HepG2 (cell line): ENCODE results near the gene HINFP. TPM values are rescaled to one million over a fixed set of nuclear protein-coding genes. Genes with fewer than 3 reads are reported as not detected.

Experiments used
- BHLHE40 ChIP-seq: IDR thresholded peaks from 2 replicates; pipeline ENCODE4 v1.6.1; 2011; ENCODE audit warnings: low read length, improper control_type of control experiment
- FOXK2 ChIP-seq: fragments of 450-650 bp; IDR thresholded peaks from 2 replicates; pipeline ENCODE4 v1.6.1; 2016
- MYC ChIP-seq: sonication (generic); formaldehyde crosslinking; IDR thresholded peaks from 2 replicates; pipeline ENCODE4 v1.9.0; 2021; ENCODE audit warnings: missing genetic modification reagents, borderline replicate concordance
- NFKB2 ChIP-seq: sonication (generic); formaldehyde crosslinking; IDR thresholded peaks from 2 replicates; pipeline ENCODE4 v1.4.0; 2020; ENCODE audit warnings: missing genetic modification reagents, borderline replicate concordance
- NFKBIZ ChIP-seq: IDR thresholded peaks from 2 replicates; pipeline ENCODE4 v1.6.1; 2018; ENCODE audit warnings: missing genetic modification reagents, missing compliant biosample characterization
- PHF20 ChIP-seq: sonication (generic); formaldehyde crosslinking; IDR thresholded peaks from 2 replicates; pipeline ENCODE4 v1.5.0; 2020; ENCODE audit warnings: mild to moderate bottlenecking, missing genetic modification reagents
- PHF8 ChIP-seq: sonication (generic); formaldehyde crosslinking; IDR thresholded peaks from 2 replicates; pipeline ENCODE4 v1.5.0; 2020; ENCODE audit warnings: missing genetic modification reagents
- PRPF4 ChIP-seq: fragments of 200-400 bp; formaldehyde crosslinking; IDR thresholded peaks from 2 replicates; pipeline ENCODE4 v1.6.1; 2016; ENCODE audit warnings: low read length, low read depth; ENCODE audit not compliant: poor library complexity, severe bottlenecking
- RXRB ChIP-seq: IDR thresholded peaks from 2 replicates; pipeline ENCODE4 v1.6.1; 2016; ENCODE audit warnings: borderline replicate concordance, missing genetic modification reagents, missing compliant biosample characterization
- SP2 ChIP-seq: sonication (generic); formaldehyde crosslinking; IDR thresholded peaks from 2 replicates; pipeline ENCODE4 v1.5.1; 2020; ENCODE audit warnings: mild to moderate bottlenecking, missing genetic modification reagents
- SP4 ChIP-seq: sonication (generic); formaldehyde crosslinking; IDR thresholded peaks from 2 replicates; pipeline ENCODE4 v1.8.1; 2023; ENCODE audit warnings: mild to moderate bottlenecking, missing genetic modification reagents
- TFDP1 ChIP-seq: IDR thresholded peaks from 2 replicates; pipeline ENCODE4 v1.6.1; 2016; ENCODE audit warnings: missing compliant biosample characterization, missing genetic modification reagents, borderline replicate concordance
- TMF1 ChIP-seq: sonication (generic); formaldehyde crosslinking; IDR thresholded peaks from 2 replicates; pipeline ENCODE4 v1.8.1; 2022; ENCODE audit warnings: low read depth, missing genetic modification reagents
- ZMYM3 ChIP-seq: sonication (generic); formaldehyde crosslinking; IDR thresholded peaks from 2 replicates; pipeline ENCODE4 v1.5.1; 2020; ENCODE audit warnings: mild to moderate bottlenecking, missing genetic modification reagents
- ZNF576 ChIP-seq: sonication (generic); formaldehyde crosslinking; IDR thresholded peaks from 2 replicates; pipeline ENCODE4 v1.4.0; 2020; ENCODE audit warnings: mild to moderate bottlenecking, missing genetic modification reagents
- ZNF747 ChIP-seq: sonication (generic); formaldehyde crosslinking; IDR thresholded peaks from 2 replicates; pipeline ENCODE4 v1.8.1; 2023; ENCODE audit warnings: missing genetic modification reagents, mild to moderate bottlenecking, borderline replicate concordance
- ZNF773 ChIP-seq: sonication (generic); formaldehyde crosslinking; IDR thresholded peaks from 2 replicates; pipeline ENCODE4 v1.4.0; 2020; ENCODE audit warnings: missing genetic modification reagents, borderline replicate concordance
- polyA plus RNA-seq, 8 experiments: library from polyadenylated mRNA; depleted of rRNA in 3 of 8; stranded (reverse) in 7 of 8; unstranded in 1 of 8; fragments of >200 nt; fragmentation: Illumina TruSeq in 4 of 8; extraction: Trizol in 4 of 8; gene quantifications; 2 replicates each; pipeline versions ENCODE4 v1.2.1 to v1.2.3, GENCODE V29; 2011 to 2016; ENCODE audit warnings: low read depth in 4 of 8, missing spikeins in 1 of 8, mixed read lengths in 1 of 8; ENCODE audit not compliant: insufficient read depth in 1 of 8
- total RNA-seq, 5 experiments: library from RNA; depleted of rRNA; stranded (reverse); fragments of >200 nt; fragmentation: Illumina TruSeq; extraction: Trizol; gene quantifications; 2 replicates each; pipeline ENCODE4 v1.2.3, GENCODE V29; 2016; ENCODE audit warnings: low read depth in 1 of 5
- TF ChIP-seq, protein P1 (sequence below): IDR thresholded peaks from 2 replicates; pipeline ENCODE4 v1.6.1; 2016; ENCODE audit warnings: low read depth, missing genetic modification reagents, missing compliant biosample characterization
- TF ChIP-seq, protein P2 (sequence below): sonication (generic); formaldehyde crosslinking; IDR thresholded peaks from 2 replicates; pipeline ENCODE4 v1.4.0; 2020; ENCODE audit warnings: missing genetic modification reagents
- TF ChIP-seq, protein P3 (sequence below): sonication (generic); formaldehyde crosslinking; IDR thresholded peaks from 2 replicates; pipeline ENCODE4 v1.8.0; 2022; ENCODE audit warnings: mild to moderate bottlenecking, missing genetic modification reagents, borderline replicate concordance

The HINFP gene
- total and polyA plus RNA-seq, 2 of the 13 experiments (the other 11 are each of a cell fraction or from before 2014, with no cell fraction given): 15.1 to 21.4 TPM

- TF ChIP-seq, protein P1, sequence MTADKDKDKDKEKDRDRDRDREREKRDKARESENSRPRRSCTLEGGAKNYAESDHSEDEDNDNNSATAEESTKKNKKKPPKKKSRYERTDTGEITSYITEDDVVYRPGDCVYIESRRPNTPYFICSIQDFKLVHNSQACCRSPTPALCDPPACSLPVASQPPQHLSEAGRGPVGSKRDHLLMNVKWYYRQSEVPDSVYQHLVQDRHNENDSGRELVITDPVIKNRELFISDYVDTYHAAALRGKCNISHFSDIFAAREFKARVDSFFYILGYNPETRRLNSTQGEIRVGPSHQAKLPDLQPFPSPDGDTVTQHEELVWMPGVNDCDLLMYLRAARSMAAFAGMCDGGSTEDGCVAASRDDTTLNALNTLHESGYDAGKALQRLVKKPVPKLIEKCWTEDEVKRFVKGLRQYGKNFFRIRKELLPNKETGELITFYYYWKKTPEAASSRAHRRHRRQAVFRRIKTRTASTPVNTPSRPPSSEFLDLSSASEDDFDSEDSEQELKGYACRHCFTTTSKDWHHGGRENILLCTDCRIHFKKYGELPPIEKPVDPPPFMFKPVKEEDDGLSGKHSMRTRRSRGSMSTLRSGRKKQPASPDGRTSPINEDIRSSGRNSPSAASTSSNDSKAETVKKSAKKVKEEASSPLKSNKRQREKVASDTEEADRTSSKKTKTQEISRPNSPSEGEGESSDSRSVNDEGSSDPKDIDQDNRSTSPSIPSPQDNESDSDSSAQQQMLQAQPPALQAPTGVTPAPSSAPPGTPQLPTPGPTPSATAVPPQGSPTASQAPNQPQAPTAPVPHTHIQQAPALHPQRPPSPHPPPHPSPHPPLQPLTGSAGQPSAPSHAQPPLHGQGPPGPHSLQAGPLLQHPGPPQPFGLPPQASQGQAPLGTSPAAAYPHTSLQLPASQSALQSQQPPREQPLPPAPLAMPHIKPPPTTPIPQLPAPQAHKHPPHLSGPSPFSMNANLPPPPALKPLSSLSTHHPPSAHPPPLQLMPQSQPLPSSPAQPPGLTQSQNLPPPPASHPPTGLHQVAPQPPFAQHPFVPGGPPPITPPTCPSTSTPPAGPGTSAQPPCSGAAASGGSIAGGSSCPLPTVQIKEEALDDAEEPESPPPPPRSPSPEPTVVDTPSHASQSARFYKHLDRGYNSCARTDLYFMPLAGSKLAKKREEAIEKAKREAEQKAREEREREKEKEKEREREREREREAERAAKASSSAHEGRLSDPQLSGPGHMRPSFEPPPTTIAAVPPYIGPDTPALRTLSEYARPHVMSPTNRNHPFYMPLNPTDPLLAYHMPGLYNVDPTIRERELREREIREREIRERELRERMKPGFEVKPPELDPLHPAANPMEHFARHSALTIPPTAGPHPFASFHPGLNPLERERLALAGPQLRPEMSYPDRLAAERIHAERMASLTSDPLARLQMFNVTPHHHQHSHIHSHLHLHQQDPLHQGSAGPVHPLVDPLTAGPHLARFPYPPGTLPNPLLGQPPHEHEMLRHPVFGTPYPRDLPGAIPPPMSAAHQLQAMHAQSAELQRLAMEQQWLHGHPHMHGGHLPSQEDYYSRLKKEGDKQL (CRISPR knock-in tag): peak; percentile 5; the same call in 1 of the 2 replicates
- TF ChIP-seq, protein P2, sequence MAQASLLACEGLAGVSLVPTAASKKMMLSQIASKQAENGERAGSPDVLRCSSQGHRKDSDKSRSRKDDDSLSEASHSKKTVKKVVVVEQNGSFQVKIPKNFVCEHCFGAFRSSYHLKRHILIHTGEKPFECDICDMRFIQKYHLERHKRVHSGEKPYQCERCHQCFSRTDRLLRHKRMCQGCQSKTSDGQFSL (CRISPR knock-in tag): 0 out of 2 replicates have a peak, but pooled peaks have one; percentile 59
- peak; percentile 94 for TF ChIP-seq SP4 (CRISPR knock-in tag)
- TF ChIP-seq PHF8 (CRISPR knock-in tag): peak; percentile 85
- peak; percentile 69; the same call in 1 of the 2 replicates for TF ChIP-seq FOXK2
- TF ChIP-seq NFKBIZ: 0 out of 2 replicates have a peak, but pooled peaks have one; percentile 32
- no peak for TF ChIP-seq ZMYM3
- no peak for TF ChIP-seq ZNF576
- TF ChIP-seq ZNF747 (CRISPR knock-in tag): peak; percentile 60; the same call in 1 of the 2 replicates
- peak; percentile 78; the same call in 1 of the 2 replicates for TF ChIP-seq NFKB2 (CRISPR knock-in tag)
- TF ChIP-seq MYC (CRISPR knock-in tag): peak; percentile 88
- TF ChIP-seq ZNF773 (CRISPR knock-in tag): peak; percentile 85; the same call in 1 of the 2 replicates
- peak; percentile 93; the same call in 1 of the 2 replicates for TF ChIP-seq TMF1
- no peak for TF ChIP-seq PRPF4
- peak; percentile 91; the same call in 1 of the 2 replicates for TF ChIP-seq TFDP1 (CRISPR knock-in tag)
- peak; percentile 98 for TF ChIP-seq SP2 (CRISPR knock-in tag)
- peak; percentile 86 for TF ChIP-seq BHLHE40
- TF ChIP-seq PHF20 (CRISPR knock-in tag): peak; percentile 73
- TF ChIP-seq RXRB (CRISPR knock-in tag): peak; percentile 36
- TF ChIP-seq, protein P3, sequence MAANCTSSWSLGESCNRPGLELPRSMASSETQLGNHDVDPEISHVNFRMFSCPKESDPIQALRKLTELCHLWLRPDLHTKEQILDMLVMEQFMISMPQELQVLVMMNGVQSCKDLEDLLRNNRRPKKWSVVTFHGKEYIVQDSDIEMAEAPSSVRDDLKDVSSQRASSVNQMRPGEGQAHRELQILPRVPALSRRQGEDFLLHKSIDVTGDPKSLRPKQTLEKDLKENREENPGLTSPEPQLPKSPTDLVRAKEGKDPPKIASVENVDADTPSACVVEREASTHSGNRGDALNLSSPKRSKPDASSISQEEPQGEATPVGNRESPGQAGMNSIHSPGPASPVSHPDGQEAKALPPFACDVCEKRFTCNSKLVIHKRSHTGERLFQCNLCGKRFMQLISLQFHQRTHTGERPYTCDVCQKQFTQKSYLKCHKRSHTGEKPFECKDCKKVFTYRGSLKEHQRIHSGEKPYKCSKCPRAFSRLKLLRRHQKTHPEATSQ (CRISPR knock-in tag): peak; percentile 62; the same call in 1 of the 2 replicates
Measured at GRCh38 chr11:119121008-119121810, at the start of gene HINFP (continued).
